Endothelial cell (in vitro differentiated cells): ENCODE data around the gene CHID1. TPM values are rescaled to one million over a fixed set of nuclear protein-coding genes. Genes with fewer than 3 reads are reported as not detected.

ENCODE experiments used
- DNase-seq: peaks from one replicate; pipeline ENCODE4 v3.0.0; 2021; ENCODE audit warnings: low spot score
- H3K27ac Mint-ChIP-seq: one replicate; pipeline ENCODE4 v1.8.0; 2021; ENCODE audit warnings: mixed read lengths, inconsistent platforms; ENCODE audit not compliant: unreplicated experiment
- H3K27me3 Mint-ChIP-seq: one replicate; pipeline ENCODE4 v1.8.0; 2021; ENCODE audit warnings: mild to moderate bottlenecking, moderate library complexity, mixed read lengths, inconsistent platforms; ENCODE audit not compliant: unreplicated experiment
- H3K36me3 Mint-ChIP-seq: one replicate; pipeline ENCODE4 v1.8.0; 2021; ENCODE audit warnings: mild to moderate bottlenecking, low read depth, mixed read lengths, inconsistent platforms; ENCODE audit not compliant: unreplicated experiment
- H3K4me1 Mint-ChIP-seq: one replicate; pipeline ENCODE4 v1.8.0; 2021; ENCODE audit warnings: mild to moderate bottlenecking, mixed read lengths, inconsistent platforms; ENCODE audit not compliant: unreplicated experiment
- H3K4me3 Mint-ChIP-seq: one replicate; pipeline ENCODE4 v1.8.0; 2021; ENCODE audit warnings: mild to moderate bottlenecking, mixed read lengths, inconsistent platforms; ENCODE audit not compliant: unreplicated experiment
- H3K9me3 Mint-ChIP-seq: one replicate; pipeline ENCODE4 v1.8.0; 2021; ENCODE audit warnings: mixed read lengths, inconsistent platforms; ENCODE audit not compliant: unreplicated experiment
- CTCF ChIP-seq: fragments of 200-600 bp; sonication (generic); IDR thresholded peaks from one replicate; pipeline ENCODE4 v1.5.0; 2021; ENCODE audit warnings: antibody characterized with exemption; ENCODE audit not compliant: unreplicated experiment
- total RNA-seq: library from RNA; stranded (reverse); fragmentation: NEBNext Ultra II Directional; extraction: Animal tissue kit (Norgen Biotek cat#: 25700); gene quantifications from one replicate; pipeline ENCODE4 v1.2.1, GENCODE V29; 2021; ENCODE audit not compliant: unreplicated experiment

CHID1 gene
- total RNA-seq, 1 donor from 2014 or later, result 69.3 TPM

- H3K27ac Mint-ChIP-seq, result no peak overlapping the region
Measured at GRCh38 chr11:831118-831864, 79.3 kb downstream of the CHID1 start.

GRCh38 chr11:830295-831117 lies 80.1 kb downstream of the CHID1 start:
- Mint-ChIP-seq H3K4me1 (peaks cover 21% of the 10 kb centered on the region), H3K9me3 (no peaks in the 10 kb centered on the region), H3K4me3 (no peak overlapping the region), H3K27ac (no peak overlapping the region), H3K36me3 (no peaks in the 10 kb centered on the region), H3K27me3 (peaks cover 18% of the 10 kb centered on the region)
- peak; percentile 79 for DNase-seq
- no peak for TF ChIP-seq CTCF

More at GRCh38 chr11:831118-831864, 79.3 kb downstream of the CHID1 start:
- H3K36me3 Mint-ChIP-seq, result no peaks in the 10 kb centered on the region
- DNase-seq, result peak; percentile 6
- no peaks in the 10 kb centered on the region for H3K9me3 Mint-ChIP-seq
- peaks cover 18% of the 10 kb centered on the region for H3K27me3 Mint-ChIP-seq
- H3K4me1 Mint-ChIP-seq, result peaks cover 21% of the 10 kb centered on the region
- no peak for TF ChIP-seq CTCF
- H3K4me3 Mint-ChIP-seq, result no peak overlapping the region

- peak overlapping the region; percentile 80 for H3K4me3 Mint-ChIP-seq
- TF ChIP-seq CTCF, result no peak
Measured at GRCh38 chr11:829847-830294, 80.7 kb downstream of the CHID1 start.

DNA sequence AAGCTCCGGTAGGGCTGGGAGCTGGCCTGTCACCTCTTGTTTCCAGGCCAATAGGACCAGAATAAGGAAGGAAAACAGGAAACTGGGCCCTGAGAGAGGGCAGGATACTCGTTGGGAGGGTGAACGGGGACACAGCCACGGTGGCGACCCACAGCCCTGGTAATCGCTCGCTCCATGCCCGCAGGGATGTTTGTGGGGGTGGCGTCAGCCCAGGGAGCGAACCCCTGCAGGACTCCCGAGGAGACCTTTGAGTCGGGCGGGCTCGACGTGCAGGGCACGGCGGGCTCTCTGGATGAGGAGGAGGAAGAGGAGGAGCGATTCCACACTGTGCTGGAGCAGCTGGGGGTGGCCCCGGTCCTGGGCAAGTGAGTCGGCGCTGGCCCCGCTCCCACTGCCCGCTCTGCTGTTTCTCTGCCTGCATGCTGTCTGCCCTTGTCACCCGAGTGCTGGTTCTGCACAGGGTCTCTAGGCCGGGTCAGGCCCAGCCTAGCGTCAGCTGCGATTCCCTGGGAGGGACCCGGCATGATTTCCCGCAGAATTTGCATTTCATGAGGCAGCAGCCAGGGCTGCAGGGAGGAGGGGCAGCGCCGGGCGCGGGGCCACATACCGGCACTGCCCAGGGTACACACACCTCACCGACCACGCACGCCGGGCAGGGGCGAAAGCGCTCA lies 81.3 kb downstream of the CHID1 start:
- H3K27me3 Mint-ChIP-seq, result peaks cover 17% of the 10 kb centered on the region
- H3K4me1 Mint-ChIP-seq, result peaks cover 21% of the 10 kb centered on the region
- no peak for TF ChIP-seq CTCF
- no peaks in the 10 kb centered on the region for H3K36me3 Mint-ChIP-seq
- H3K27ac Mint-ChIP-seq, result no peak overlapping the region
- peak; percentile 48 for DNase-seq
- H3K4me3 Mint-ChIP-seq, result peak overlapping the region; percentile 80
- no peaks in the 10 kb centered on the region for H3K9me3 Mint-ChIP-seq

More at GRCh38 chr11:829847-830294, 80.7 kb downstream of the CHID1 start:
- Mint-ChIP-seq H3K9me3 (no peaks in the 10 kb centered on the region), H3K27me3 (peaks cover 18% of the 10 kb centered on the region), H3K27ac (no peak overlapping the region), H3K4me1 (peaks cover 21% of the 10 kb centered on the region), H3K36me3 (no peaks in the 10 kb centered on the region)
- DNase-seq, result peak; percentile 27
